Activated CD4-positive, alpha-beta T cell treated with anti-CD3 and anti-CD28 coated beads for 4 hours (primary cell): ENCODE measurements around the gene ZNF518B.

Experiments
- DNase-seq, 2 donors: peaks; one replicate each; pipeline ENCODE4 v3.0.0-alpha.2; 2020

Gene ZNF518B

GRCh38 chr4:10457255-10457801 lies at the start of gene ZNF518B:
ZNF518B (minus strand) TSS chr4:10457426; CDS start chr4:10446328, 11,098 bp downstream.
- peak; percentile 74 to 76 for DNase-seq

- DNase-seq: no peak
Measured at GRCh38 chr4:10506077-10506476, 48.9 kb upstream of the ZNF518B start.

GRCh38 chr4:10504570-10505179 lies 47.4 kb upstream of the ZNF518B start:
- no peak for DNase-seq

GRCh38 chr4:10502717-10503116 lies 45.5 kb upstream of the ZNF518B start:
- no peak for DNase-seq

GRCh38 chr4:10500776-10501175 lies 43.5 kb upstream of the ZNF518B start:
- DNase-seq: no peak

- DNase-seq: no peak
Measured at GRCh38 chr4:10496200-10496599, 39.0 kb upstream of the ZNF518B start.

- DNase-seq: no peak
Measured at GRCh38 chr4:10495651-10496050, 38.4 kb upstream of the ZNF518B start.

GRCh38 chr4:10492464-10492863 lies 35.2 kb upstream of the ZNF518B start:
- no peak for DNase-seq

GRCh38 chr4:10491401-10491800 lies 34.2 kb upstream of the ZNF518B start:
- no peak for DNase-seq

- no peak for DNase-seq
Measured at GRCh38 chr4:10490996-10491395, 33.8 kb upstream of the ZNF518B start.

- no peak for DNase-seq
Measured at GRCh38 chr4:10482913-10483312, 25.7 kb upstream of the ZNF518B start.

GRCh38 chr4:10480616-10481015 lies 23.4 kb upstream of the ZNF518B start:
- DNase-seq: no peak

GRCh38 chr4:10478621-10479020 lies 21.4 kb upstream of the ZNF518B start:
- DNase-seq: no peak

- no peak for DNase-seq
Measured at GRCh38 chr4:10470505-10470904, 13.3 kb upstream of the ZNF518B start.

- no peak for DNase-seq
Measured at GRCh38 chr4:10466161-10466560, 8.9 kb upstream of the ZNF518B start.

GRCh38 chr4:10462876-10463275 lies 5.7 kb upstream of the ZNF518B start:
- no peak for DNase-seq

- DNase-seq: no peak
Measured at GRCh38 chr4:10461850-10462400, 4.7 kb upstream of the ZNF518B start.

- peak; percentile 65 to 68 for DNase-seq
Measured at GRCh38 chr4:10461091-10461849, 4.0 kb upstream of the ZNF518B start.

GRCh38 chr4:10460313-10461047 lies 3.3 kb upstream of the ZNF518B start:
- DNase-seq: no peak

GRCh38 chr4:10459305-10459704 lies 2.1 kb upstream of the ZNF518B start:
- DNase-seq: no peak

GRCh38 chr4:10458177-10458576 lies 951 bp upstream of the ZNF518B start:
- DNase-seq: no peak

- peak; percentile 47 to 60 for DNase-seq
Measured at GRCh38 chr4:10456595-10457254, 501 bp downstream of the ZNF518B start.

- DNase-seq: no peak
Measured at GRCh38 chr4:10456260-10456594, 999 bp downstream of the ZNF518B start.
